Smooth muscle cell of the brain vasculature (primary cell): ENCODE results near the gene ADARB1.

Experiments
- DNase-seq: peaks from one replicate; pipeline ENCODE4 v3.0.0-alpha.2; 2012; ENCODE audit warnings: low read depth, low spot score

ADARB1 gene

GRCh38 chr21:45202344-45202743 lies 128.0 kb downstream of the ADARB1 start:
- DNase-seq = no peak

GRCh38 chr21:45202889-45203288 lies 128.5 kb downstream of the ADARB1 start:
- DNase-seq = no peak

- no peak for DNase-seq
Measured at GRCh38 chr21:45203983-45204382, 129.6 kb downstream of the ADARB1 start.

- DNase-seq = no peak
Measured at GRCh38 chr21:45204395-45204794, 130.0 kb downstream of the ADARB1 start.

GRCh38 chr21:45207839-45208626 lies 133.7 kb downstream of the ADARB1 start:
- no peak for DNase-seq

- DNase-seq = no peak
Measured at GRCh38 chr21:45208627-45208951, 134.2 kb downstream of the ADARB1 start.

GRCh38 chr21:45209046-45209445 lies 134.7 kb downstream of the ADARB1 start:
- no peak for DNase-seq

- no peak for DNase-seq
Measured at GRCh38 chr21:45209685-45210284, 135.4 kb downstream of the ADARB1 start.

GRCh38 chr21:45210461-45210983 lies 136.1 kb downstream of the ADARB1 start:
- DNase-seq = no peak

GRCh38 chr21:45211661-45212060 lies 137.3 kb downstream of the ADARB1 start:
- no peak for DNase-seq

GRCh38 chr21:45213392-45213791 lies 139.0 kb downstream of the ADARB1 start:
- no peak for DNase-seq

GRCh38 chr21:45215213-45215612 lies 140.8 kb downstream of the ADARB1 start:
- DNase-seq = no peak

GRCh38 chr21:45217010-45217409 lies 142.6 kb downstream of the ADARB1 start:
- no peak for DNase-seq

GRCh38 chr21:45219517-45219916 lies 145.1 kb downstream of the ADARB1 start:
- no peak for DNase-seq

GRCh38 chr21:45220071-45220481 lies 145.7 kb downstream of the ADARB1 start:
- DNase-seq = no peak

- no peak for DNase-seq
Measured at GRCh38 chr21:45220714-45221490, 146.5 kb downstream of the ADARB1 start.

GRCh38 chr21:45222001-45222400 lies 147.6 kb downstream of the ADARB1 start:
- DNase-seq = no peak

GRCh38 chr21:45223236-45224185 lies 149.1 kb downstream of the ADARB1 start:
- DNase-seq = no peak

- DNase-seq = no peak
Measured at GRCh38 chr21:45224189-45224938, 150.0 kb downstream of the ADARB1 start.

- no peak for DNase-seq
Measured at GRCh38 chr21:45225041-45225740, 150.8 kb downstream of the ADARB1 start.
